Sigmoid colon (tissue), 3 donors: Measurements from ENCODE around the gene SF3A1.

Source experiments
- CTCF ChIP-seq, 4 experiments: fragments of 450-650 bp in 3 of 4; fragments of 200-600 bp in 1 of 4; IDR thresholded peaks; one replicate each; pipeline ENCODE4 v1.5.1; 2016 to 2019; ENCODE audit warnings: antibody characterized with exemption in 4 of 4, mild to moderate bottlenecking in 3 of 4, moderate library complexity in 2 of 4
- POLR2A ChIP-seq, 2 donors: fragments of 450-650 bp; IDR thresholded peaks; one replicate each; pipeline ENCODE4 v1.6.1; 2016; ENCODE audit warnings: antibody characterized with exemption in 2 of 2, mild to moderate bottlenecking in 2 of 2, moderate library complexity in 2 of 2

- TF ChIP-seq CTCF (IDR thresholded peaks at IDR 0.05) = no peak
- no peak for TF ChIP-seq POLR2A (IDR thresholded peaks at IDR 0.05)
Measured at GRCh38 chr22:30361916-30362650, 5.4 kb upstream of the SF3A1 start.
